ENCODE results near the gene TMEM184B.

Gene TMEM184B

GRCh38 chr22:38315823-38316363, 43.1 kb upstream of the TMEM184B start:
- TF ChIP-seq EZH2phosphoT487 (IDR thresholded peaks at IDR 0.05; ENCODE audit: borderline replicate concordance) (no peak), CTCF (conservative IDR thresholded peaks at IDR 0.05; ENCODE audit: low read length) (no peak)

GRCh38 chr22:38314933-38315822, 42.4 kb upstream of the TMEM184B start:
- TF ChIP-seq CTCF (conservative IDR thresholded peaks at IDR 0.05; ENCODE audit: low read length) (no peak), EZH2phosphoT487 (IDR thresholded peaks at IDR 0.05; ENCODE audit: borderline replicate concordance) (no peak)
- Histone ChIP-seq H2AFZ (ENCODE audit: low read length) (no peak overlapping the region), H3F3A (ENCODE audit: low read depth) (peaks cover 5% of the 10 kb centered on the region; the same call in 1 of the 2 replicates), H3K9me2 (replicated peaks; ENCODE audit: low read depth, low read length) (no peaks in the 10 kb centered on the region), H4K20me1 (ENCODE audit: insufficient read depth, low read length, poor library complexity, severe bottlenecking) (peaks cover 61% of the 10 kb centered on the region), H3K4me1 (ENCODE audit: insufficient read depth, low read length, poor library complexity, severe bottlenecking) (peaks cover 49% of the 10 kb centered on the region), H3K4me3 (ENCODE audit: low read length, poor library complexity, severe bottlenecking) (peak overlapping the region; percentile 95), H3K27me3 (ENCODE audit: insufficient read depth, low read length, poor library complexity, severe bottlenecking) (peaks cover 4% of the 10 kb centered on the region), H3K36me3 (ENCODE audit: insufficient read depth, low read length) (peaks cover 25% of the 10 kb centered on the region; the same call in 1 of the 2 replicates), H3K9me3 (ENCODE audit: insufficient read depth, low read depth, low read length) (no peaks in the 10 kb centered on the region), H3K9ac (ENCODE audit: low read depth, low read length, poor library complexity, severe bottlenecking) (peak overlapping the region; percentile 95), H3K79me2 (ENCODE audit: insufficient read depth, low read length) (peaks cover 68% of the 10 kb centered on the region), H3K4me2 (ENCODE audit: low read depth, low read length, poor library complexity, severe bottlenecking) (peak overlapping the region; percentile 89)

More at GRCh38 chr22:38315823-38316363, 43.1 kb upstream of the TMEM184B start:
- peaks cover 4% of the 10 kb centered on the region for H3K27me3 ChIP-seq (ENCODE audit: insufficient read depth, low read length, poor library complexity, severe bottlenecking)
- peaks cover 18% of the 10 kb centered on the region; the same call in 1 of the 2 replicates for H3K36me3 ChIP-seq (ENCODE audit: insufficient read depth, low read length)
- H2AFZ ChIP-seq (ENCODE audit: low read length) = no peak overlapping the region
- H3K9me3 ChIP-seq (ENCODE audit: insufficient read depth, low read depth, low read length) = no peaks in the 10 kb centered on the region
- H3K4me2 ChIP-seq (ENCODE audit: low read depth, low read length, poor library complexity, severe bottlenecking) = peak overlapping the region; percentile 89
- H3K4me3 ChIP-seq (ENCODE audit: low read length, poor library complexity, severe bottlenecking) = peak overlapping the region; percentile 95
- H3K9me2 ChIP-seq (replicated peaks; ENCODE audit: low read depth, low read length) = no peaks in the 10 kb centered on the region
- H3K79me2 ChIP-seq (ENCODE audit: insufficient read depth, low read length) = peaks cover 61% of the 10 kb centered on the region
- H4K20me1 ChIP-seq (ENCODE audit: insufficient read depth, low read length, poor library complexity, severe bottlenecking) = peaks cover 55% of the 10 kb centered on the region
- H3F3A ChIP-seq (ENCODE audit: low read depth) = peaks cover 5% of the 10 kb centered on the region; the same call in 1 of the 2 replicates
- peaks cover 45% of the 10 kb centered on the region for H3K4me1 ChIP-seq (ENCODE audit: insufficient read depth, low read length, poor library complexity, severe bottlenecking)
- peak overlapping the region; percentile 95 for H3K9ac ChIP-seq (ENCODE audit: low read depth, low read length, poor library complexity, severe bottlenecking)

GRCh38 chr22:38314051-38314932, 41.5 kb upstream of the TMEM184B start:
- H3K9me3 ChIP-seq (ENCODE audit: insufficient read depth, low read depth, low read length) = no peaks in the 10 kb centered on the region
- H3K4me3 ChIP-seq (ENCODE audit: low read length, poor library complexity, severe bottlenecking) = peak overlapping the region; percentile 95
- H3K9ac ChIP-seq (ENCODE audit: low read depth, low read length, poor library complexity, severe bottlenecking) = peak overlapping the region; percentile 95
- peaks cover 76% of the 10 kb centered on the region for H3K79me2 ChIP-seq (ENCODE audit: insufficient read depth, low read length)
- peaks cover 49% of the 10 kb centered on the region for H3K4me1 ChIP-seq (ENCODE audit: insufficient read depth, low read length, poor library complexity, severe bottlenecking)
- H3K4me2 ChIP-seq (ENCODE audit: low read depth, low read length, poor library complexity, severe bottlenecking) = peak overlapping the region; percentile 89
- peaks cover 67% of the 10 kb centered on the region for H4K20me1 ChIP-seq (ENCODE audit: insufficient read depth, low read length, poor library complexity, severe bottlenecking)
- H3K27me3 ChIP-seq (ENCODE audit: insufficient read depth, low read length, poor library complexity, severe bottlenecking) = peaks cover 4% of the 10 kb centered on the region
- no peaks in the 10 kb centered on the region for H3K9me2 ChIP-seq (replicated peaks; ENCODE audit: low read depth, low read length)
- H3K36me3 ChIP-seq (ENCODE audit: insufficient read depth, low read length) = peaks cover 25% of the 10 kb centered on the region; the same call in 1 of the 2 replicates
- TF ChIP-seq CTCF (conservative IDR thresholded peaks at IDR 0.05; ENCODE audit: low read length) = no peak
- no peak for TF ChIP-seq EZH2phosphoT487 (IDR thresholded peaks at IDR 0.05; ENCODE audit: borderline replicate concordance)
- H3F3A ChIP-seq (ENCODE audit: low read depth) = peaks cover 5% of the 10 kb centered on the region; the same call in 1 of the 2 replicates
- H2AFZ ChIP-seq (ENCODE audit: low read length) = no peak overlapping the region

Measured in Loucy (cell line).